ENCODE data around the gene ADAMTSL3. TPM values are rescaled to one million over a fixed set of nuclear protein-coding genes. Genes with fewer than 3 reads are reported as not detected.
"Not testable (repeated sequence)": the region's sequence is repeated elsewhere in the genome, so short reads cannot be mapped to it uniquely, and the experiment has no call there.

Gene ADAMTSL3
- total and polyA plus RNA-seq, 8 donors = 0.54 to 19.2 (median 6.1) TPM

GRCh38 chr15:84081391-84082168 lies 427.7 kb downstream of the ADAMTSL3 start:
- no peak for DNase-seq
- no peaks in the 10 kb centered on the region for H3K4me1 ChIP-seq
- no peak for ATAC-seq
- intact Hi-C loops (cut with DNase I) = no loop called here
- peaks cover 0 to 13% (median 2%) of the 10 kb centered on the region in 4 donors for H3K27me3 ChIP-seq
- no peak overlapping the region for H3K4me3 ChIP-seq
- H3K27ac ChIP-seq = no peak overlapping the region
- H3K36me3 ChIP-seq = no peaks in the 10 kb centered on the region
- no peak for TF ChIP-seq CTCF (IDR thresholded peaks at IDR 0.05)
- FAIRE-seq = no peak
- H3K9me3 ChIP-seq = no peaks in the 10 kb centered on the region
- whole genome bisulfite sequencing, 2 donors = 70 to 73% methylated on average over 16 of the region's 16 CpGs

- H3K27me3 ChIP-seq = peaks cover 0 to 13% (median 2%) of the 10 kb centered on the region in 4 donors
- DNase-seq (no peak), FAIRE-seq (no peak), ATAC-seq (no peak)
- H3K9me3 ChIP-seq = no peaks in the 10 kb centered on the region
- H3K27ac ChIP-seq = no peak overlapping the region
- intact Hi-C loops (cut with DNase I) = no loop called here
- TF ChIP-seq CTCF (IDR thresholded peaks at IDR 0.05) = no peak
- 63 to 72% methylated on average over 2 of the region's 2 CpGs for WGBS, 2 donors
- H3K36me3 ChIP-seq = no peaks in the 10 kb centered on the region
- no peaks in the 10 kb centered on the region for H3K4me1 ChIP-seq
- no peak overlapping the region for H3K4me3 ChIP-seq
These were observed 428.8 kb downstream of the ADAMTSL3 start for GRCh38 chr15:84082739-84083138.

- intact Hi-C loops (cut with DNase I); FAIRE-seq: not testable (repeated sequence)
These were observed 432.1 kb downstream of the ADAMTSL3 start for GRCh38 chr15:84086071-84086470.

More at GRCh38 chr15:84086071-84086470, 432.1 kb downstream of the ADAMTSL3 start:
- not testable (repeated sequence) for H3K27me3 ChIP-seq, H3K36me3 ChIP-seq, H3K4me3 ChIP-seq, ATAC-seq, H3K27ac ChIP-seq, H3K4me1 ChIP-seq, DNase-seq, H3K9me3 ChIP-seq
- 62 to 69% methylated on average over 3 of the region's 3 CpGs for WGBS, 2 donors

Other genes with a start within 250 kb of the ADAMTSL3 start
- gene SH3GL3, start 206.8 kb upstream of the ADAMTSL3 start, total RNA-seq = under 1 TPM in 2 of 6 donors, not detected in 4; 0.73 to 0.87 TPM
- under 1 TPM; 0.23 to 0.34 TPM for gene SH3GL3, start 206.8 kb upstream of the ADAMTSL3 start, polyA plus RNA-seq